LNCaP clone FGC (cell line): ENCODE measurements around the gene CCT5.

Experiments used
- DNase-seq: peaks from one replicate; pipeline ENCODE4 v3.0.0-alpha.2; 2011; ENCODE audit warnings: low read depth
- H3K4me3 ChIP-seq: 2 replicates; pipeline ENCODE4 v1.5.1; 2011; ENCODE audit warnings: mild to moderate bottlenecking, low read depth, low read length, control low read depth
- CTCF ChIP-seq: IDR thresholded peaks from 2 replicates; pipeline ENCODE4 v1.5.1; 2012; ENCODE audit warnings: mild to moderate bottlenecking; ENCODE audit not compliant: control insufficient read depth, insufficient read depth; ENCODE audit errors: extremely low read depth

CCT5 gene

GRCh38 chr5:10253390-10253789 lies 3.3 kb downstream of the CCT5 start:
- no peak overlapping the region for H3K4me3 ChIP-seq
- DNase-seq: no peak
- TF ChIP-seq CTCF: no peak

GRCh38 chr5:10254686-10255085 lies 4.6 kb downstream of the CCT5 start:
- DNase-seq: no peak
- no peak overlapping the region for H3K4me3 ChIP-seq
- no peak for TF ChIP-seq CTCF

- TF ChIP-seq CTCF: no peak
- H3K4me3 ChIP-seq: no peak overlapping the region
Observed at GRCh38 chr5:10257870-10258269, 7.8 kb downstream of the CCT5 start.

GRCh38 chr5:10259899-10260298 lies 9.8 kb downstream of the CCT5 start:
- DNase-seq: no peak
- no peak overlapping the region for H3K4me3 ChIP-seq
- TF ChIP-seq CTCF: no peak

More at GRCh38 chr5:10257870-10258269, 7.8 kb downstream of the CCT5 start:
- DNase-seq: no peak

GRCh38 chr5:10261065-10261464 lies 11.0 kb downstream of the CCT5 start:
- no peak for DNase-seq
- no peak for TF ChIP-seq CTCF
- H3K4me3 ChIP-seq: no peak overlapping the region

DNA sequence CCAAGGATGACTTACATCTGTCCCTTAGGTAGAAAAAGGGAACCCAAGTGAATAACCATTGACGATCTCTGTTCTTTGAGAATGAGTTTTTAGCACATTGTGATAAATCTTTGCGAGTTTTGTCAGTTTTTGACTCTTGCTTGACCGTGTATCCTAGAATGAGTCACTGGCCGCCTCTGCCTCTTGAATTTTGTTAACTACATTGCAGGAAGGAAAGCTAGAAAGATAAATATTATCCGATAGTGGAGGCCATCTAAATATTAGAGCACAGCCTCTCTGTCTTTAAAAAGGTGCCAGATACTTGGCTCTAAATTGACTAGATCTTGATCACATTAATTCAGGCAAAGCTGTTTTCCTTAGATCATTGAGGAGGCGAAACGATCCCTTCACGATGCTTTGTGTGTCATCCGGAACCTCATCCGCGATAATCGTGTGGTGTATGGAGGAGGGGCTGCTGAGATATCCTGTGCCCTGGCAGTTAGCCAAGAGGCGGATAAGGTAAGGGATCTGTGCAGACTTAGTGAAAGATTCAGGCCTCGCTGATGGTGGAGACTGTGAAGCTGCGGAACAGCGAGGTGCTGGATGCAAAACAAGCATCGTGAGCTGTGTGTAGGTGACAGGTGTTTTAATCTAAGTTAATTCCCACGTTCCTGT lies 12.2 kb downstream of the CCT5 start:
- no peak overlapping the region for H3K4me3 ChIP-seq
- no peak for DNase-seq
- no peak for TF ChIP-seq CTCF

DNA sequence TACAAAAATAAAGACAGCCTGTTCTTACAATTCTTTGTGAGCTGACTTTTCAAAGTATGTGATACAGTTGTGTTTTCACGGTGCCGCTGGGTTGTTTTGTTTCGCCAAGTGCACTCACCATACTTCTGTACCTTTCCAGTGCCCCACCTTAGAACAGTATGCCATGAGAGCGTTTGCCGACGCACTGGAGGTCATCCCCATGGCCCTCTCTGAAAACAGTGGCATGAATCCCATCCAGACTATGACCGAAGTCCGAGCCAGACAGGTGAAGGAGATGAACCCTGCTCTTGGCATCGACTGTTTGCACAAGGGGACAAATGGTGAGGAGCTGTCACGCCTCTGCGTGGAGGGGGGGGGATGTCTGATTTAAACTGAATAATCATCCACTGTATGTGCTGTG lies 12.9 kb downstream of the CCT5 start:
- no peak overlapping the region for H3K4me3 ChIP-seq
- TF ChIP-seq CTCF: no peak
- no peak for DNase-seq
